ENCODE data around the gene SPATA46.

DNA sequence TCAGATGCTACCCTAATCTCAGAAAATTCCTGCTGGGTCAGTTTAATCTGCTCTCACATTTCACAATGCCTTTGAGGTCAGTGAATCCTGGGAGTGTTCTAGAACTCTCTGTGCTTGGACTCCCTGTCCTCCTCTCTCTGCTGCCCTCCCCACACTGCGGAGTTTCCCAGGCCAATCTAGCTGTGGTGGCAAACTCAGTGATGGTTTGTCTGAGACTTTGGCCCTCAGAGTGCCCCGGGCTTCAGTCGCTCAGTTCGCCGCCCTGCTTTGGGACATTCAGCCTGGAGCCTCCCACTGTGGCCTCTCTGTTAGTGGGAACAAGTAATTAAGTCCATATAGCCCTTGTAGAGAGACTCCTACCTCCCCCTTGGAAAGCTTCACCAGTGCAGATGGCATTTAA, 12.0 kb upstream of the SPATA46 start:
- TF ChIP-seq, protein P1, sequence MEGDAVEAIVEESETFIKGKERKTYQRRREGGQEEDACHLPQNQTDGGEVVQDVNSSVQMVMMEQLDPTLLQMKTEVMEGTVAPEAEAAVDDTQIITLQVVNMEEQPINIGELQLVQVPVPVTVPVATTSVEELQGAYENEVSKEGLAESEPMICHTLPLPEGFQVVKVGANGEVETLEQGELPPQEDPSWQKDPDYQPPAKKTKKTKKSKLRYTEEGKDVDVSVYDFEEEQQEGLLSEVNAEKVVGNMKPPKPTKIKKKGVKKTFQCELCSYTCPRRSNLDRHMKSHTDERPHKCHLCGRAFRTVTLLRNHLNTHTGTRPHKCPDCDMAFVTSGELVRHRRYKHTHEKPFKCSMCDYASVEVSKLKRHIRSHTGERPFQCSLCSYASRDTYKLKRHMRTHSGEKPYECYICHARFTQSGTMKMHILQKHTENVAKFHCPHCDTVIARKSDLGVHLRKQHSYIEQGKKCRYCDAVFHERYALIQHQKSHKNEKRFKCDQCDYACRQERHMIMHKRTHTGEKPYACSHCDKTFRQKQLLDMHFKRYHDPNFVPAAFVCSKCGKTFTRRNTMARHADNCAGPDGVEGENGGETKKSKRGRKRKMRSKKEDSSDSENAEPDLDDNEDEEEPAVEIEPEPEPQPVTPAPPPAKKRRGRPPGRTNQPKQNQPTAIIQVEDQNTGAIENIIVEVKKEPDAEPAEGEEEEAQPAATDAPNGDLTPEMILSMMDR (IDR thresholded peaks at IDR 0.05) = no peak
- TF ChIP-seq POLR2A (IDR thresholded peaks at IDR 0.05) = no peak
